Rectal smooth muscle tissue (tissue), 1 donor: Measurements from ENCODE around the gene NDUFC1.

Experiments
- H3K27ac ChIP-seq: one replicate; pipeline ENCODE4 v1.7.0; 2013; ENCODE audit warnings: low read depth, low read length, inconsistent platforms
- H3K27me3 ChIP-seq: one replicate; pipeline ENCODE4 v1.7.0; 2013; ENCODE audit warnings: low read length; ENCODE audit not compliant: control insufficient read depth, insufficient read depth
- H3K36me3 ChIP-seq: one replicate; pipeline ENCODE4 v1.7.0; 2013; ENCODE audit warnings: low read length; ENCODE audit not compliant: control insufficient read depth, insufficient read depth
- H3K4me1 ChIP-seq: one replicate; pipeline ENCODE4 v1.7.0; 2013; ENCODE audit warnings: low read length; ENCODE audit not compliant: control insufficient read depth, insufficient read depth
- H3K4me3 ChIP-seq: one replicate; pipeline ENCODE4 v1.7.0; 2013; ENCODE audit warnings: low read length
- H3K9ac ChIP-seq: one replicate; pipeline ENCODE4 v1.7.0; 2013; ENCODE audit warnings: low read length

NDUFC1 gene

GRCh38 chr4:139241086-139241783 is 61.0 kb downstream of the NDUFC1 start:
- H3K36me3 ChIP-seq = no peaks in the 10 kb centered on the region
- H3K27me3 ChIP-seq = no peaks in the 10 kb centered on the region
- no peak overlapping the region for H3K4me3 ChIP-seq
- no peaks in the 10 kb centered on the region for H3K4me1 ChIP-seq
- no peak overlapping the region for H3K9ac ChIP-seq
- H3K27ac ChIP-seq = no peak overlapping the region
